ENCODE results near the gene C22orf23. TPM values are rescaled to one million over a fixed set of nuclear protein-coding genes. Genes with fewer than 3 reads are reported as not detected.

The C22orf23 gene
- under 1 TPM in 1 of 3 donors, not detected in 2; 0.64 TPM for total RNA-seq

DNA sequence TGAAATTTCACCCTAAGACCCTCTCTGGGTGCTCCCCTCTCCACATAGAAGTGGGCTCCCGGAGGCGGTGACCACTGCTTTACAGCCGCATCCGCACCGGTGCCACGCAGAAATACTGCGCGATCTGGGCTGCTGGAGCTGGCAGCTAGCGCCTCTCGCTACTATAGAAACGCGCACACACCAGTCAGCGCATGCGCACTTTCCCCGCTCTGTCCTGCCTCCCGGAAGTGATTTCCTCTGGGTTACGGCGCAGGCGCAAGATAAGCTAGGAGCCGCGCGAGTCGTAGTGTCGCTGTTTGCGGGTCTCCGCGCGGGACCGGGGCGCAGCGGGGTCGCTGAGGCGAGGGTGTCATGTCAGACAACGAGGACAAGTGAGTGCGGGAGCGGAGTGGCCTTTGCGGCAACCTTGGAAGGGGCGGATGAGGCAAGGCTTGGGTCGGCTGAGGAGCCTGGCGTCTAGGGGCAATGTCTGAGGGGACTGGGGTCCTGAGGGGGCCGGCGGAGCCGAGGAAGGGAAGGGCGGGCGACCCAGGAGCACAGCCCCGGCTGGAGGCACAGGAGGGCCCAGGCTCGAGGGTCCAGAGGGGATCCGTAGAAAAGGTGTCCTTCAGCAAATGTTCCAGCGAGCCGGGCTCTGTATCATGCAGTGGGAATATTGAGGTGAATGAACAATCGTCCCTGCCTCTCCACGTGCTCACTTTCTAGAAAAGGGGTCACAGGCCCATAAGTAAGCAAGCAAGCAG, at the start of gene C22orf23, which contains the start of gene POLR2F:
Gene C22orf23 (minus strand): TSS at position 165 of the 743 bp plus-strand sequence. CDS start 452 bp downstream, outside the sequence.
Gene POLR2F (plus strand): TSS at position 263 of the 743 bp plus-strand sequence. CDS start 89 bp downstream, at position 352.
- peaks cover 0 to 5% of the 10 kb centered on the region in 2 donors for H3K4me1 ChIP-seq
- intact Hi-C loops (cut with DNase I; ENCODE audit: low total_unique reads), result no loop called here

GRCh38 chr22:37999640-38000272, 46.4 kb upstream of the C22orf23 start:
- Histone ChIP-seq H3K4me1 (peaks cover 5 to 11% of the 10 kb centered on the region in 2 donors), H3K9me3 (no peaks in the 10 kb centered on the region), H3K27me3 (no peaks in the 10 kb centered on the region), H3K4me3 (no peak overlapping the region), H3K36me3 (no peaks in the 10 kb centered on the region), H3K27ac (peak overlapping the region; percentile 92 to 93)
- DNase-seq (ENCODE audit: low spot score in 2 of 2), result peak in 1 of 2 donors; percentile 92
- intact Hi-C loops (cut with DNase I; ENCODE audit: low total_unique reads), result no loop called here
- TF ChIP-seq, protein P1, sequence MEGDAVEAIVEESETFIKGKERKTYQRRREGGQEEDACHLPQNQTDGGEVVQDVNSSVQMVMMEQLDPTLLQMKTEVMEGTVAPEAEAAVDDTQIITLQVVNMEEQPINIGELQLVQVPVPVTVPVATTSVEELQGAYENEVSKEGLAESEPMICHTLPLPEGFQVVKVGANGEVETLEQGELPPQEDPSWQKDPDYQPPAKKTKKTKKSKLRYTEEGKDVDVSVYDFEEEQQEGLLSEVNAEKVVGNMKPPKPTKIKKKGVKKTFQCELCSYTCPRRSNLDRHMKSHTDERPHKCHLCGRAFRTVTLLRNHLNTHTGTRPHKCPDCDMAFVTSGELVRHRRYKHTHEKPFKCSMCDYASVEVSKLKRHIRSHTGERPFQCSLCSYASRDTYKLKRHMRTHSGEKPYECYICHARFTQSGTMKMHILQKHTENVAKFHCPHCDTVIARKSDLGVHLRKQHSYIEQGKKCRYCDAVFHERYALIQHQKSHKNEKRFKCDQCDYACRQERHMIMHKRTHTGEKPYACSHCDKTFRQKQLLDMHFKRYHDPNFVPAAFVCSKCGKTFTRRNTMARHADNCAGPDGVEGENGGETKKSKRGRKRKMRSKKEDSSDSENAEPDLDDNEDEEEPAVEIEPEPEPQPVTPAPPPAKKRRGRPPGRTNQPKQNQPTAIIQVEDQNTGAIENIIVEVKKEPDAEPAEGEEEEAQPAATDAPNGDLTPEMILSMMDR (IDR thresholded peaks at IDR 0.05), result peak in 2 of 3 donors; percentile 18 to 51
- TF ChIP-seq POLR2AphosphoS5 (IDR thresholded peaks at IDR 0.05) (peak in 2 of 3 donors; percentile 42 to 64), POLR2A (IDR thresholded peaks at IDR 0.05) (no peak)

More for the DNA sequence above, at the start of gene C22orf23, which contains the start of gene POLR2F:
- TF ChIP-seq POLR2AphosphoS5 (IDR thresholded peaks at IDR 0.05), result peak; percentile 25 to 81 (median 61)
- TF ChIP-seq POLR2A (IDR thresholded peaks at IDR 0.05), result peak; percentile 35
- TF ChIP-seq, protein P1 (IDR thresholded peaks at IDR 0.05), result no peak
- peak within 1 kb of the TSS; percentile 82 to 99 (median 94) for H3K4me3 ChIP-seq
- DNase-seq (ENCODE audit: low spot score in 2 of 2), result peak; percentile 91 to 96
- H3K27me3 ChIP-seq, result no peaks in the 10 kb centered on the region
- H3K9me3 ChIP-seq, result no peaks in the 10 kb centered on the region
- H3K27ac ChIP-seq, result peak within 1 kb of the TSS; percentile 78 to 88
- H3K36me3 ChIP-seq, result peaks cover 7% of the 10 kb centered on the region

DNA sequence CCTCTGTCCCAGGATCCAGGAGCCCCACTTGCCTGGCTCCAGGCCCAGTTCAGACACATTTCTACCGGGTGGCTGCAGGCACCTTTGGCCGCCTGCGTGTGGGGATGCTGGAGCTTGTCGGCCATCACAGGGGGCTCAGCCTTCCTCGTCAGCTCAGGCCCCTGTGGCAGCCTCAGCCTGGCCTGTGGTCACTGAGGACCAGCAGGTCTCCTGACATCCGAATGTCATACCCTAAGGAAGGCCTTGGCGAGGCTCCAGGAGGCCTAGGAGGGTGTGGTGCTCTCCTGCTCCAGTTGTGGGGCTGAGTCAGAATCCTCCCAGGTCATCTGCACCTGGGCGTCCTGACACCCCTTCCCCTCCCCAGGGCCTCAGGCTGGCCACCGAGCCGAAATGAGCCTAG, 45.8 kb upstream of the C22orf23 start:
- H3K4me1 ChIP-seq, result peaks cover 5 to 11% of the 10 kb centered on the region in 2 donors
- no peaks in the 10 kb centered on the region for H3K9me3 ChIP-seq
- TF ChIP-seq POLR2AphosphoS5 (IDR thresholded peaks at IDR 0.05), result no peak
- TF ChIP-seq, protein P1 (IDR thresholded peaks at IDR 0.05), result no peak
- TF ChIP-seq POLR2A (IDR thresholded peaks at IDR 0.05), result no peak
- intact Hi-C loops (cut with DNase I; ENCODE audit: low total_unique reads), result no loop called here
- DNase-seq (ENCODE audit: low spot score in 2 of 2), result no peak
- peak overlapping the region; percentile 92 to 93 for H3K27ac ChIP-seq
- H3K4me3 ChIP-seq, result no peak overlapping the region
- no peaks in the 10 kb centered on the region for H3K36me3 ChIP-seq
- H3K27me3 ChIP-seq, result no peaks in the 10 kb centered on the region

- Histone ChIP-seq H3K4me1 (peaks cover 5 to 11% of the 10 kb centered on the region in 2 donors), H3K27ac (peak overlapping the region; percentile 92 to 93)
These were observed 45.1 kb upstream of the C22orf23 start for GRCh38 chr22:37998543-37998942.

More at GRCh38 chr22:37998543-37998942, 45.1 kb upstream of the C22orf23 start:
- peak overlapping the region in 2 of 3 donors; percentile 6 to 44 for H3K4me3 ChIP-seq
- TF ChIP-seq POLR2AphosphoS5 (IDR thresholded peaks at IDR 0.05), result peak in 1 of 3 donors; percentile 11
- TF ChIP-seq, protein P1 (IDR thresholded peaks at IDR 0.05), result no peak
- TF ChIP-seq POLR2A (IDR thresholded peaks at IDR 0.05), result no peak
- no peaks in the 10 kb centered on the region for H3K36me3 ChIP-seq
- intact Hi-C loops (cut with DNase I; ENCODE audit: low total_unique reads), result no loop called here
- no peaks in the 10 kb centered on the region for H3K9me3 ChIP-seq
- H3K27me3 ChIP-seq, result no peaks in the 10 kb centered on the region
- peak in 1 of 2 donors; percentile 58 for DNase-seq (ENCODE audit: low spot score in 2 of 2)

Data from breast epithelium (tissue), 4 donors.